Measurements from ENCODE around the gene PRIM1.
"Not testable (repeated sequence)": the region's sequence is repeated elsewhere in the genome, so short reads cannot be mapped to it uniquely, and the experiment has no call there.

The PRIM1 gene

GRCh38 chr12:56728139-56728861 lies 23.8 kb downstream of the PRIM1 start:
- Histone ChIP-seq H3K9me3 (ENCODE audit: insufficient read depth, low read length) (no peaks in the 10 kb centered on the region), H3K9ac (ENCODE audit: insufficient read length, low read depth) (no peak overlapping the region), H3K4me1 (ENCODE audit: insufficient read depth, insufficient read length) (no peaks in the 10 kb centered on the region), H3K4me3 (ENCODE audit: insufficient read length, low read depth) (no peak overlapping the region), H3K27me3 (ENCODE audit: insufficient read depth, insufficient read length) (no peaks in the 10 kb centered on the region), H3K36me3 (ENCODE audit: insufficient read depth, insufficient read length, low read length) (peaks cover 53% of the 10 kb centered on the region)
- TF ChIP-seq ZNF274 (IDR thresholded peaks at IDR 0.05; ENCODE audit: low read depth, low read length) (no peak), YY1 (IDR thresholded peaks at IDR 0.05; ENCODE audit: insufficient read depth, insufficient read length) (no peak), SUZ12 (IDR thresholded peaks at IDR 0.05; ENCODE audit: extremely low read depth, insufficient read depth, insufficient read length) (no peak)
- DNase-seq (ENCODE audit: low read depth, low spot score) = no peak

- H3K9me3 ChIP-seq (ENCODE audit: insufficient read depth, low read length); H3K4me3 ChIP-seq (ENCODE audit: insufficient read length, low read depth); H3K9ac ChIP-seq (ENCODE audit: insufficient read length, low read depth); H3K27me3 ChIP-seq (ENCODE audit: insufficient read depth, insufficient read length); H3K4me1 ChIP-seq (ENCODE audit: insufficient read depth, insufficient read length); DNase-seq (ENCODE audit: low read depth, low spot score): not testable (repeated sequence)
- peaks cover 59% of the 10 kb centered on the region for H3K36me3 ChIP-seq (ENCODE audit: insufficient read depth, insufficient read length, low read length)
Measured at GRCh38 chr12:56726196-56726675, 25.9 kb downstream of the PRIM1 start.

- H3K9me3 ChIP-seq (ENCODE audit: insufficient read depth, low read length) = no peaks in the 10 kb centered on the region
- peak overlapping the region; percentile 97 for H3K4me3 ChIP-seq (ENCODE audit: insufficient read length, low read depth)
- H3K27me3 ChIP-seq (ENCODE audit: insufficient read depth, insufficient read length) = no peaks in the 10 kb centered on the region
- peak overlapping the region; percentile 99 for H3K9ac ChIP-seq (ENCODE audit: insufficient read length, low read depth)
- peaks cover 63% of the 10 kb centered on the region for H3K36me3 ChIP-seq (ENCODE audit: insufficient read depth, insufficient read length, low read length)
- no peak for TF ChIP-seq SUZ12 (IDR thresholded peaks at IDR 0.05; ENCODE audit: extremely low read depth, insufficient read depth, insufficient read length)
- TF ChIP-seq YY1 (IDR thresholded peaks at IDR 0.05; ENCODE audit: insufficient read depth, insufficient read length) = no peak
- no peak for TF ChIP-seq ZNF274 (IDR thresholded peaks at IDR 0.05; ENCODE audit: low read depth, low read length)
- no peak for DNase-seq (ENCODE audit: low read depth, low spot score)
- peaks cover 10% of the 10 kb centered on the region for H3K4me1 ChIP-seq (ENCODE audit: insufficient read depth, insufficient read length)
Measured at GRCh38 chr12:56725723-56726102, 26.4 kb downstream of the PRIM1 start.

DNA sequence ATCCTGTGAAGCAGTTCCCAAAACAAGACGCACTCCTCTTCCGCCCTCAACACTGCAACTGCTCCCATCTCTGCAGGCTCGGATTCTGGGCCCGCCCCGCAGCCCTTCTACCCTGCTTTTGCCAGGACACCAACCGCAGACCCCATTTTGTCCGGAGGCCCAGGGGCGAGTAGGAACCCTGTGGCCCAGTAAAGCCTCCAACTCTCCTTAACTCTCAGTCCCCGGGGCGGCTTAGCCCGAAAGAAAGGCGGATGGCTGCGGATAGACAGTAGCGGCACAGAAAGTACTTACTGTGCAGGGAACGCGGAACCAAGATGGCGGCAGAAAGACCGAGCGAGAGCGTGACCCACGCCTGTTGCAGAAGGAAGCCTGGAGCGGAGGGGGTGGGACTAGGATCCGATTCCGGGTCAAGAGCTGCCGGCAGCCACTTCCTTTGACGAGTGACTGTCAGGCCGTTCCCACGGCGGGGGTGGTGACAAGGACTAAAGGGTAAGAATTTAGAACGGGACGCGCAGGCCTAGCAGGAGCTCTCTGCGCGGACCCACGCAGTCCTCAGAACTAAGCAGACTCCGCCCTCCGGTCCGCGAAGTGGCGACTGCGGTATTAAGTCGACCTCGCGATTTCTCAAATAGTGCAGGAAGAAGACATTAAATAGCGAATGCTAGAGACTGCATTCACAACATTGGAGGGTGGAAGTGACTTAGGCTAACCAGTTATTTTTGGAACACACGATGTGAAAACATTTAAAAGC lies 27.0 kb downstream of the PRIM1 start, which contains the start of gene NACA:
Gene NACA, minus strand, starts transcription at position 328 of the 751 bp plus-strand sequence. CDS start 778 bp downstream, outside the sequence.
- peak; percentile 93 for DNase-seq (ENCODE audit: low read depth, low spot score)
- peak within 1 kb of the TSS; percentile 99 for H3K9ac ChIP-seq (ENCODE audit: insufficient read length, low read depth)
- H3K4me3 ChIP-seq (ENCODE audit: insufficient read length, low read depth) = peak within 1 kb of the TSS; percentile 97
- H3K9me3 ChIP-seq (ENCODE audit: insufficient read depth, low read length) = no peaks in the 10 kb centered on the region
- peaks cover 14% of the 10 kb centered on the region for H3K4me1 ChIP-seq (ENCODE audit: insufficient read depth, insufficient read length)
- TF ChIP-seq YY1 (IDR thresholded peaks at IDR 0.05; ENCODE audit: insufficient read depth, insufficient read length) = peak; percentile 91
- TF ChIP-seq ZNF274 (IDR thresholded peaks at IDR 0.05; ENCODE audit: low read depth, low read length) = no peak
- TF ChIP-seq SUZ12 (IDR thresholded peaks at IDR 0.05; ENCODE audit: extremely low read depth, insufficient read depth, insufficient read length) = no peak
- H3K27me3 ChIP-seq (ENCODE audit: insufficient read depth, insufficient read length) = no peaks in the 10 kb centered on the region
- H3K36me3 ChIP-seq (ENCODE audit: insufficient read depth, insufficient read length, low read length) = peaks cover 65% of the 10 kb centered on the region

- Histone ChIP-seq H3K36me3 (ENCODE audit: insufficient read depth, insufficient read length, low read length) (peaks cover 65% of the 10 kb centered on the region), H3K9ac (ENCODE audit: insufficient read length, low read depth) (peak overlapping the region; percentile 99), H3K9me3 (ENCODE audit: insufficient read depth, low read length) (no peaks in the 10 kb centered on the region), H3K27me3 (ENCODE audit: insufficient read depth, insufficient read length) (no peaks in the 10 kb centered on the region), H3K4me3 (ENCODE audit: insufficient read length, low read depth) (peak overlapping the region; percentile 97), H3K4me1 (ENCODE audit: insufficient read depth, insufficient read length) (peaks cover 14% of the 10 kb centered on the region)
- no peak for DNase-seq (ENCODE audit: low read depth, low spot score)
- no peak for TF ChIP-seq SUZ12 (IDR thresholded peaks at IDR 0.05; ENCODE audit: extremely low read depth, insufficient read depth, insufficient read length)
- no peak for TF ChIP-seq ZNF274 (IDR thresholded peaks at IDR 0.05; ENCODE audit: low read depth, low read length)
- TF ChIP-seq YY1 (IDR thresholded peaks at IDR 0.05; ENCODE audit: insufficient read depth, insufficient read length) = no peak
Measured at GRCh38 chr12:56724701-56724971, 27.5 kb downstream of the PRIM1 start.

DNA sequence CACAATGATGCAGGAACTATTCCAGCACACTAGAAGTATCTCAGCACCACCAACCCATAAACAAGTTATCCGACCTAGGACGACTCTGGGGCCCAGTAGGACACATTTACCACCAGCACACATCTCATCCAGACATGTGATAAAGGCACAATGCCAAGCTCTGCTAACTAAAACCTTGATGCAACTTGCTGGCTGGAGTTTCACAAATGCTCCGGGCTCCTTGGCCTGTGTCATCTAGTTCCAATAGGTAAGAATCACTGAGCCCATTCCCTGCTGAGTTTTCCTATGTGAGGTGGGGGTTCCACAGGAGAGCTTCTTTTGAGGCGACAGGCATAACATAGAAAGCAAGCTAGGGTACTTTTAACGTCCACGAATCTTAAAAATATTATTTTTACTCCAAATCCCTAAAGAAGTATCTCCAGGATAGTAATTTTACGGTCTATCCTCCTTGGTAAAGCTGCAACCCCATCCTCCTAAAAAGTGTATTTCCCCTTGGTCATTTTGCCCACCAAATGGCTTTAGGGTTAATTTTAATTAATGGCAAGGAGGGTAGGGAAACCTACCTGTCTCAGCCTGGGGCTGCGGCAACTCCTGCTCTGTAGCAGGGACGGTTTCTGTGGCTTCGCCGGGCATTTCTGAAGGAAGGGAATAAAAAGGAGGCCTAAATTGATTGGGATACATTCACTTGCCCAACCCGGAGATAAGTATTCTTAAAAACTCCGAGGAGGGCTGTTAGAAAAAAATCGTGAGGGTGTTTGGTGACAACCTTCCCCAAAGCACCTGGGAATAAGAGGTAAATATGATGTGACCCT lies 28.0 kb downstream of the PRIM1 start:
- Histone ChIP-seq H3K9ac (ENCODE audit: insufficient read length, low read depth) (peak overlapping the region; percentile 99), H3K27me3 (ENCODE audit: insufficient read depth, insufficient read length) (no peaks in the 10 kb centered on the region), H3K4me3 (ENCODE audit: insufficient read length, low read depth) (peak overlapping the region; percentile 97), H3K4me1 (ENCODE audit: insufficient read depth, insufficient read length) (peaks cover 14% of the 10 kb centered on the region), H3K36me3 (ENCODE audit: insufficient read depth, insufficient read length, low read length) (peaks cover 67% of the 10 kb centered on the region), H3K9me3 (ENCODE audit: insufficient read depth, low read length) (no peaks in the 10 kb centered on the region)
- TF ChIP-seq SUZ12 (IDR thresholded peaks at IDR 0.05; ENCODE audit: extremely low read depth, insufficient read depth, insufficient read length) (no peak), YY1 (IDR thresholded peaks at IDR 0.05; ENCODE audit: insufficient read depth, insufficient read length) (no peak), ZNF274 (IDR thresholded peaks at IDR 0.05; ENCODE audit: low read depth, low read length) (no peak)
- no peak for DNase-seq (ENCODE audit: low read depth, low spot score)

GRCh38 chr12:56723352-56723751 lies 28.8 kb downstream of the PRIM1 start:
- Histone ChIP-seq H3K36me3 (ENCODE audit: insufficient read depth, insufficient read length, low read length) (peaks cover 67% of the 10 kb centered on the region), H3K9me3 (ENCODE audit: insufficient read depth, low read length) (no peaks in the 10 kb centered on the region), H3K4me3 (ENCODE audit: insufficient read length, low read depth) (peak overlapping the region; percentile 97), H3K4me1 (ENCODE audit: insufficient read depth, insufficient read length) (peaks cover 14% of the 10 kb centered on the region), H3K9ac (ENCODE audit: insufficient read length, low read depth) (peak overlapping the region; percentile 99), H3K27me3 (ENCODE audit: insufficient read depth, insufficient read length) (no peaks in the 10 kb centered on the region)
- no peak for DNase-seq (ENCODE audit: low read depth, low spot score)
- no peak for TF ChIP-seq ZNF274 (IDR thresholded peaks at IDR 0.05; ENCODE audit: low read depth, low read length)
- TF ChIP-seq SUZ12 (IDR thresholded peaks at IDR 0.05; ENCODE audit: extremely low read depth, insufficient read depth, insufficient read length) = no peak
- TF ChIP-seq YY1 (IDR thresholded peaks at IDR 0.05; ENCODE audit: insufficient read depth, insufficient read length) = no peak
